ENCODE measurements around the gene CSTPP1.
"Not testable (repeated sequence)": the region's sequence is repeated elsewhere in the genome, so short reads cannot be mapped to it uniquely, and the experiment has no call there.

The CSTPP1 gene

DNA sequence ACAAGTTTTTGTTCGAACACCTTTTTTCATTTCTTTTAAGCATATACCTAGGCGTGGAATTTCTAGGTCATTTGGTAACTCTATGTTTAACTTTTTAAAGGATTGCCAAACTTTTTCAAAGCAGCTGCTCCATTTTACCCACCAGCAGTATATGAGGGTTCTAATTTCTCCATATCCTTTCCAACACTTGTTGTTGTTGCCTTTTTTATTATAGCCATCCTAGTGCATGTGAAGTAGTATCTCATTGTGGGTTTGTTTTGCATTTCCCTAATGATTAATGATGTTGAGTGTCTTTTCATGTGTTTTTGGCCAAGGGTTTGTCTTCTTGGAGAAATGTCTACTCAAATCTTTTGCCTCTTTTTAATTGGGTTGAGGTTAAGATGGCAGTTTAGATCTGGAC, 24.5 kb downstream of the CSTPP1 start:
- no peak for DNase-seq

DNA sequence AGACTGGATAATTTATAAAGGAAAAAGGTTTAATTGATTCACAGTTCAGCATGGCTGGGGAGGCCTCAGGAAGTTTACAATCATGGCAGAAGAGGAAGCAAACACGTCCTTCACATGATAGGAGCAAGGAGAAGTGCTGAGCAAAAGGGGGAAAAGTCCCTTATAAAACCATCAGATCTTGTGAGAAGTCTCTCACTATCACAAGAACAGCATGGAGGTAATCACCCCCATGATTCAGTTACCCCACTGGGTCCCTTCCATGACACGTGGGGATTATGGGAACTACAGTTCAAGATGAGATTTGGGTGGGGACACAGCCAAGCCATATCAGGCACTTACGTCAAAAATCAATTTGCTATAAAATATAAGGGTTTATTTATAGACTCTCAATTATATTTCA, 25.3 kb downstream of the CSTPP1 start:
- not testable (repeated sequence) for DNase-seq

DNA sequence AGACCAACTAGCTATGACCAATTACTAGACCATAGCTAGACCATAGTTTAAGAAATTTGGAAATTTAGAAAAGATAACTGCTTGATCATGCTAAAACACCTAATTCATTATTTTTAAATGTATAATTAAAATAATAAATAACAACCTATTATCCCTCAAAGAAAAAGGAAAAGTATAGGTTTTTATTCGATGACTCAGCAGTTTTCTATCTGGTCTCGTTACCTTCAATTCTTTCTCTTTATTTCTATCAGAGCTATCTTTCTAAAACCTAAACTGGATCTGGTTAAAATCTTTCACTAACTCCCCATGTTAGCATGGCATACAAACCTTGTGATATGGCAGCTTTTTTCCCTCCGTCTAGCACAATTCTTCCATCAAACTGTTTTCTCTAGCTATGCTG, 27.3 kb downstream of the CSTPP1 start:
- no peak for DNase-seq

DNA sequence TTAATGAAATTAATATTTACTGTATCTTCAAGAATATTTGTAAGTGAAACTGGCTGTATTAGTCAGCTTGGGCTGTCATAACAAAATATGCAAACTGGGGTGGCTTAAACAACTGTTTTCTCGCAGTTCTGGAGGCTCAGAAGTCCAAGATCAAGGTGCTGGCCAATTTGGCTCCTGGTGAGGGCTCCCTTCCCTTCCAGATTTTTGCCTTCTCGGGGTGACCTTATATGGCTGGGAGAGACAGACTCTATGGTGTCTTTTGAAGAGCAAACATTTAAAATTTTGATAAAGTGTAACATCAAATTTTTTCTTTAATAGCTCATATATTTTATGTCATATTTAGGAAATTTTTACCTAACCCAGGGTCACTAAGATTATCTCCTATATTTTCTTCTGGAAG, 30.2 kb downstream of the CSTPP1 start:
- no peak for DNase-seq

DNA sequence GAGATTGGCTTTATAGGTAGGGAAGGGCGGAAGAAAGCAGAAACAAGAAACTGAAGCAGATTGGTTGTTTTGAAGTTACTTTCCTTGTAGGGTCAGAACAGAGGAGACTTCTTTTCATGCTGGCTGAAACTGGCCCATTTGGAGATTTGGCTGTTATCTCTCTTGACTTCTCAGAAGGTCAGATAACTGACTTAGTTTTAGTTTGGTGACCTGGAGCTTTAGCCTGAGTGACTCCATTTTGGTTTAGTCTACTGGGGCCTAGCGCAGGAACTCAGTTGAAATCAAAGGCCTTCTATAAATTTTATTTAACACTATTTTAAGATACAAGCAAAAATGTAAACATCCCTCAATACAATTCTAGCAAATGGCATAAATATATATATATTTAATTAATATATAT, 31.4 kb downstream of the CSTPP1 start:
- DNase-seq: no peak

DNA sequence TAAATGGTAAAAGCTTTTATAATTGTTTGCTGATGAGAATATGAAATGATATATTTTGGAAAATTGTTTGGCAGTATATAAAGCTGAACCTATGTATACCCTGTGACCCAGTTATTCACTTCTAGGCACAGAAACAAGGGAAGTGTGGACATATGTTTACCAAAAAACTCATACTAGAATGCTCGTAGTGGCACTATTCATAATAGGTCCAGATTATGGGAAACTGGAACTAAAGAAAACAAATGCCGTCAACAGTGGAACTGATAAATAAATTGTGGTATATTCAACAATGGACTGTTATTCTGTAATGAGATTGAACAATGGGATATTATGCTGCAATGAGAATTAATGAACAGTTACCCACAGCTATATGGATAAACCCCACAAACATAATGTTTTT, 32.8 kb downstream of the CSTPP1 start:
- DNase-seq: no peak

DNA sequence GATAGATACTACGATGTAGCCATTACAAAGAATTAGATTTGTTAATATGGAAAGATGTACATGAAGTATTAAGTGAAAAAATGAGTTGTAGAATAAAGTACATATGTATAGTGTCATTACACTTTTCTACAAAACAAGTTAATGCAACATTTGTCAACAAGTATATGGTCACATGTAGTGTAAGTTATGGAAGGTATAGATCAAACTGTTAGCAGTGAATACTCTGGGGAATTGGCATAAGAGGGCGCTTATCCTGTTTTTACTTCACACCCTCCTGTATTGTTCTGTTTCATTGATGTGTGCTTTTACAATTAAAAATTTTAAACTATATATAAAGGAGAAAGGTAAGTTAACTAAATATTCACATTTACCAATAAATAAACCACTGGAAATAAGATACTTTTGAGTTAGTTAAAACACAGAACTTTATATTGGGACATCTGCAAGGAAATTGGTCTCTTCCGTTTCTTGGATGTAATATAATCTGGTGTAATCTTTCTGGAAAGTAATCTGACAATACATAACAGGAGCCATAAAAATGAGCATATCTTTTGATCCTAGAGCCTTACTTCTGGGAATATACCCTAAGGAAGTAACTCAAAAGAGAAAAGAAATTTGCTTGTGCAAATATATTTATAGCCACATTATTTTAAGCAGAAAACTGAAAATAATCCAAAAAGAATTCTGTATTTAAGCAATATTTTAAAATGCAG, 34.5 kb downstream of the CSTPP1 start:
- DNase-seq: no peak

DNA sequence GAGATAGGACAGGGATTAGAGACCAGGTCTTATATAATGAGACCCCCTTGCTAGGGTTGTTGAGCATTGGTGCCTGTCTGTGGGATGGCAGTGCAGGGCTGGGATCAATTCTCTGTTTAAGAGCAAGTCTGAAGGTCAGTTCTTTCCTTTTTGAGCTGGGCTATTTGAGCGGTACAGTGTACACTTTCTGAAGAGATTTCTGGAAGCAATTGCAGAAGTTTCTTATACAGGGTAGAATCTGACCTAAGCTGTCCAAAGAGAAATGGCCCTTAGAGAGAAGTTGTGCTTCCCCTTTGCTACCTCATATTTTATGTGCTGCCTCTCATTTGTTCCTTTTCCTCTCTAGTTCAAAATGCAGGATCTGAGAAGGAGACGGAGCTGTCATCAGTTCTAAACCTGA, 35.8 kb downstream of the CSTPP1 start:
- no peak for DNase-seq

DNA sequence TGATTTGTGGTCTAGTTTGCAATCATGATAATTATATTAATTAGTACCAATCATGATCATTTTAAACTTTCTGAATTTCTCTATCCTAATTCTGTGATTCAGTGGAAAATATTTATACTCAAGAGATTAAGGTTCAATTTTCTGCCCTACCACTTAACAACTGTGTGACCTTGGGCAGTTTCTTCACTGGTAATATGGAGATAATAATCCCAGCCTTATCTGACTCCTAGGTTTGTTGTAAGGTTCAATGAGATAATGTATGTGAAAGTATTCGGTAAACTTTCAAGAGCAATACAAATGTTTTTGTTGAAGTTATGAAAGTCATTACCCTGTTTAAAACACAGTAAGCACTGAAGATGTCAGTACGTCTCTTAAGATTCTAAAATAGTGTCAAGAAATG, 36.3 kb downstream of the CSTPP1 start:
- no peak for DNase-seq

DNA sequence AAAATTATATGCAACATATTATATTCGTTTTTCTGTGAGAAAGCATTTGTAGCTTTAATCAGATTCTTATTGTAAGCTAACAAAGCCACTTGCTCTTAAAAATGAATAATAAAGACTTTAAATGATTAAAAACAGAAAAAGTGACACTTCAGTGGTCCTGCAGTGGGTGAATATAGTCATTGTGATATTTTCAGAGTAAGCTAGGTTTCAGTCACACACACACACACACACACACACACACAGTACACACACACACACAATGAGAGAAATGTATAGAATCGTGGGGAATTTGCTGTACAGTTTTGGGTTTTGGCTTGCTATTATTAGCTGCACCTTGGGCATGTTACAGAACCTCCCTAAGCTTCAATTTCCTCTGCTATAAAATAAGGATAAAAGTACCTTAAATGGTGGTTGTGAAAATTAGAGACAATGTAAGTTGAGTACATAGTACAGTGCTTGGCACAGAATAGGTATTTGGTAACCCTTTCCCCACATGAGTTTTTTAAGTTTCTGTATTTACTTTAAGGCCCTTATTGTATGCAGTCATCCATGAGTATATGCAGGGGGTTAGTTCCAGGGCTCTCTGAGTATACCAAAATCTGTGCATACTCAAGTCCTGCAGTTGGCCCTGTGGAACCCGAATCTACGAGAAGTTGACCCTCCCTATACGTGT, 39.8 kb downstream of the CSTPP1 start:
- no peak for DNase-seq

DNA sequence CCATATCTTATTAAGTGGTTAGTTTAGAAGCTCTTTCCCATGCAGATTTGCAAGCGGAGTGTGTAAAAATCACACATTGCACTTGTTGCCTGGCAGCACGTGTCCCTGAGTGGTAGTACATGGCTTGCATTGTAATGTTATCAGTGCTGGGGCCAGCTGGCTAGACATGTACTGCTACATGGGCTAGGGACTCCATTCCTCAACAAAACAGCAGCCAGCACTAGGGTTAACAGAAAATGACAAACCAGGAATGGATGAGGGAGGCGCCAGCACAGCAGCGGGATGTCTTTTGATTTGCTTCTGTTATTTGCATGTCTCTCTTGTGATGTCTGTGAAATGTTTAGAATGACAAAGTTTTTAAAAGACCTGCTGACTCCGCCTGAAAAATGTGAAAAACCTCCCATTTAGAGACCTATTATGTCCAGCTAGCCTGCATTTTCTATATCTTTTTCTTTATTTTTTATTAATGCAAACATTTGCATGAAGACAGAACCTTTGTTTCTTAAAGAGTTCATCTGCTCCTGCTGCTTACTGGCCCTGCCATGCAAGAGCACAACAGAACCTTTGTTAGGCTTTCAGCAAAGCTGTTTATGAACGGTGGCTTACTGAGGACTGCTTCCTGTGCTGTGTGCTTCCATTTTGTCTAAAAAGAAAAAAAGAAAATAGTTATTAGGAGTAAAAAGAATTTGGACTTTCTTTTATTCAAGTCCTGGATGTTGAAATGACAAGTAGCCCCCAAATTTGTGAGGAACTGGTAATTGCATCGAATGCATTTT, 40.7 kb downstream of the CSTPP1 start:
- DNase-seq: no peak

DNA sequence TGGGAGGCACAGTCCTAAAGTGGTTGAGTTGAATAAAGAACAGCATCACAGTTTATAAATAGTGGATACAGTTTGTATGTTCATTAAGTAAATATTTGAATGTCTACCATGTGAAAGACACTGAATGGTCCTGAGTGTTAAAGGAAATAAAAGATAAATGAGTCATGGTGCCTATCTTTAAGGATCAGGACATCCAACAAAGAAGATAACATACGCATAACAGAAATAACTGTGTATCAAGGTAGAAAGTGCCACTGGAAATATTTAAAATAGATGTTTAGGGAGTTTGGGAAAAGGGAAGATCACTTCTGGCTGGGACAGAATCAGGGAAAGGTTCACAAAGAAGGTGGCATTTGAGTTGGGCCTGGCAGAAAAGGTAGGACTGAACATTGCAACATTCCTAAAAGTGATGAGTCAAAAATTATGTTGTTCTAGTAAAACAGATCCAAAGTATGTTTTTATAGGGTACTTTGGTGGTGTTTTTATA, 41.5 kb downstream of the CSTPP1 start:
- DNase-seq: no peak

DNA sequence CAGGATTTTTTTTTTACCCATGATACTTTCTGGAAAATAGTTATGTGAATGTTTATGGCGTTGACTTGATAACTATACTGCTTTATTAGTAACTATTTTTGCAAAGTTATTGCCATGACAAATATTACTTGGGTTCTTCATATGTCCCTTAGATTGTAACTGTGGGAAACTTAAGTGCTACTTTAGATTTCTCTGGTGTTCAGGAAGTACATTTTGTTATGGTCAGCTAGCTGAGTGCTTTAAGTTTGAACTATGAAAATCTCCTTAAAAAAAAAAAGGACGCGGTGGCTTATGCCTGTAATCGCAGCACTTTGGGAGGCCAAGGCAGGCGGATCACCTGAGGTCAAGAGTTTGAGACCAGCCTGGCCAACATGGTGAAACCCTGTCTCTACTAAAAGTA, 42.8 kb downstream of the CSTPP1 start:
- DNase-seq: no peak

DNA sequence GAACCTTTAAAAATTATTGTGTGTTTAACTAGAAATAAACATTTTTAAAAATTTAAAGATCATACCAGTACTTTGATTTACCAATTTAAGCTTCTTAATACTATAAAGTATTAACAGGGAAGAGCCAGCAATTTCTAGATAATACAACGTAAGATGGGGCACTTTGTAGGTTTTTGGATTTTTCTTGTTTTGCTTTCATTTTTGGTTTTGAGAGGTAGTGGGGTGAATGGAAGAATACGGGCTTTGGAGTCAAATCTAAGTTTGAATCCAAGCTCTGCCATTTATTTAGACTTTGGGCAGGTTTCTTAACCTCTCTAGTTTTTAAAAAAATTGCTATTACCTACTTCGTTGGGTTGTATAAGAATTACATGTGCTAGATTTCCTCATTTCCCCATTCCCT, 44.9 kb downstream of the CSTPP1 start:
- DNase-seq: no peak

DNA sequence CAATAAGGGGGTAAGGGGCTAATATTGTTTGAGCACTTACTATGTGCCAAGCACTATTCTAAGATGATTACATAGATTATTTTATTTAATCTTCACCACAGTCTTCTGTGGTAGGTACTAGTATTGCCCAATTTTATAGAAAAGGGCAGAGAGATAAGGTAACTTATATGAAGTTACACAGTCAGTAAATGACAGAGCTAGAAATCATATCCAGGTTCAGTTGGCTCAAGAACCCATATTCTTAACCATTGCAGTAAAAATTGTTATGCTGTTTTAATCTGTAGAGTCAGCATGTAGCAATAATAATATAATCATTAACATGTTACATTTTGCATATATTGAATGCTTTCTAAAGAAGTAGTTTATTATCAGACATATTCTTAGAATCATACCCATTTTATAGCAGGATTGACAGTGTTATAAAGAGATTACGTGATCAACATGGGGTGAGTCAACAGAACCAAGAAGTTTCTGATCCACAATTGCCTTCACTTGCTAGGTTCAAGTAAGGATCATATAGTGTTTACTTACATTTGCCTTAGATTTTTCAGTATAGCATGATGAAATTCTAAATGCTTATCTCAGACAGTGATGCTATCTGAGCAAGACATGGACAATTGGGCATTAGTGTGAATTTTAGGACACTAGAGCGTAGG, 46.4 kb downstream of the CSTPP1 start:
- no peak for DNase-seq

DNA sequence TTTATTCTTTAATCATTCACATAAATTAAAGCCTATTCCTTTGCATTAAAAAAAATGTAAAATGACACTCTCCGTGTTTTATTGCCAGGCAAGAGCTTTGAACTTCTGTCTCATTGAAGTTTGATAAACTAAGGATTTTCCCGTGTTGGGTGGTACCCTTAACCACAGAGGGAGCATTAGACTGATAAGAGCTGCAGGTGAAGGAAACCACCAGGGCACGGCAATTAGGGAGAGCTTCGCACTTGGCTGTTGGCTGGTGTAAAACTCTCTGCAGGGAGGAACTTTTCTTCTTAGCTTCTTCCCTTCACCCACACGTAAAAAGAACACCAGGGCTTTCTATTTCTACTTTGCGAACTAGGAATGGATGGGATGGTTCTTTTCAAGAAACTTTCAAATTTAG, 47.0 kb downstream of the CSTPP1 start:
- no peak for DNase-seq

DNA sequence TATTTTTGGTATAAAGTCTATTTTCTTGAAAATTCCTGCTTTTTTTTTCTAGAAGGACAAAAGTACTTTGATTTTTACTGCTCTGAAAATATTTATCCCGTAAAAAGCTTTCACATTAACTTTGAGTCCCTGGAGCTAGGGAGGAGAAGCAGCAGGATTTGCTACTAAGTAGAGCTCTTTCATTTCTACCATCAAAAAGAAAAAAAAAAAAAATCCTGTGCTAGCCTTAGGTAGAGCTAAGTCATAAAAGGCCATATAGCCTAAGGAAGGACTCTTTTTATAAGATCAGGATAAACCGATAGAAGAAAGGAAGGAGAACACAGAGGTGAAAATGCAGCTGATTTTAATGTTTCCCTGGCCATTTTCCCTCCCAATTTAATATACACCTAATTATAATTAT, 48.0 kb downstream of the CSTPP1 start:
- no peak for DNase-seq

DNA sequence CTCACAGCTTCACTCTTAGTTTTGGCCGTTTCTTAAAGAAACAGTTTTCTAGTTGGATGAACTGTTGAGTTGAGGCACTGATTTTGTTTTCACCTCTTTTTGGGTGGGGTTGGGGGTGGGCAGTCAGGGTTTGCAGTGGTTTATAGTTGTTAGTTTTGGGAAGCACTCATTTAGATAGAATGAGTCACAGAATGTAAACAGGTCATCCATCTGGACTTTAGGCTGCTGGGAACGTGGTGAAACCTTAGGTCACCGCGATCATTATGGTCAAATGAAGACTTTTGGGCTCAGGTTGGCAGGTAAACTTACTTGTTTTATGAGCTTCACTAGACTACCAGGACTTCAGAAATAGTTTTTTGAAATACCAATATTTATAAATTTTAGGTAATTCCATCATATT, 48.4 kb downstream of the CSTPP1 start:
- no peak for DNase-seq

DNA sequence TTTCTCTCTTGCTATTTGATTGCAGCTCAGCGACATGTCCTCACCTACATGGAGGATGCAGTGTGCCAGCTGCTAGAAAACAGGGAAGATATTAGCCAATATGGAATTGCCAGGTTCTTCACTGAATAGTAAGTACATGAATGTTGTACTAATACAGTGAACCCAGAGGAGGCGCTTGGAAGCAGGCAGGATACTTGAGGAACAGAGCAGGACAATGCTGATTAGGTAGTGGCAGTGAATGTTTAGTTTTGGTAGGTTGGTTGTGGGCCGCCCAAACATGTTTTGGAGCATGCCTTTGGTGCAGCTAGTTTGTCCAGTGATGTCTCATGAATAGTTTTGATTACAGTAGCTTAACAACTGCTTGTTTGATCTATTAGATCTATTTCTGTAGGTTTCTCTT, 50.6 kb downstream of the CSTPP1 start:
- no peak for DNase-seq

DNA sequence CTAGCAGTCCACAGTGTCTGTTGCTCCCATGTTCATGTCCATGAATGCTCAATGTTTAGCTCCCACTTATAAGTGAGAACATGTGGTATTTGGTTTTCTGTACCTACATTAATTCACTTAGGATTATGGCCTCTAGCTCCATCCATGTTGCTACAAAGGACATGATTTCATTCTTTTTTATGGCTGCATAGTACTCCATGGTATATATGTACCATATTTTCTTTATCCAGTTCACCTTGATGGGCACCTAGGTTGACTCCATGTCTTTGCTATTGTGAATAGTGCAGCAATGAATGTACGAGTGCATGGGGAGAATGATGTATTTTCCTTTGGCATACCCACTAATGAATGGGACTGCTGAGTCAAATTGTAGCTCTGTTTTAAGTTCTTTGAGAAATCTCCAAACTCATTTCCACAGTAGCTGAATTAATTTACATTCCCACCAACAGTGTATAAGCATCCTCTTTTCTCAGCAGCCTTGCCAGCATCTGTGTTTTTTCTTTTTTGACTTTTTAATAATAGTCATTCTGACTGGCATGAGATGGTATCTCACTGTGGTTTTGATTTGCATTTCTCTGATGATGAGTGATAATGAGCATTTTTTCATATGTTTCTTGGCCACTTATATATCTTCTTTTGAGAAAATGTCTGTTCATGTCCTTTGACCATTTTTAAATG, 53.4 kb downstream of the CSTPP1 start:
- not testable (repeated sequence) for DNase-seq

DNA sequence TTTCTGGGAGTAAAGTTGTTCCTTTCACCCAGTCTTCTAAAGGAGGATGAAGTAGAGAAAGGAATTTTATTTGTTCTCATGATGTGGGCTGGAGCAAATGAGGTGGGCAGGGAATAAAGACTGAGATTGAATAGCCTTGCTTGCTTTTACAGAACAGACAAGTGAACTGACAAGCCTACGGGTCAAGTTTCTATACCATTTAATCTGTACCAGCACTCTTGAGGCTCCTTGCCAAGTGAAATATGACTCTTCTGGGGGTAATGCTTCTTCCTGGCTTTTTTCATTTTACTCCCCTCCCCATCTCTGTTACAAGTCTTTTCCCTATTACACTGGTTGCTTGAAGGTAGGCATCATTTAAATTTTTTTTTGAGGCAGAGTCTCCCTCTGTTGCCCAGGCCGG, 54.8 kb downstream of the CSTPP1 start:
- DNase-seq: no peak

DNA sequence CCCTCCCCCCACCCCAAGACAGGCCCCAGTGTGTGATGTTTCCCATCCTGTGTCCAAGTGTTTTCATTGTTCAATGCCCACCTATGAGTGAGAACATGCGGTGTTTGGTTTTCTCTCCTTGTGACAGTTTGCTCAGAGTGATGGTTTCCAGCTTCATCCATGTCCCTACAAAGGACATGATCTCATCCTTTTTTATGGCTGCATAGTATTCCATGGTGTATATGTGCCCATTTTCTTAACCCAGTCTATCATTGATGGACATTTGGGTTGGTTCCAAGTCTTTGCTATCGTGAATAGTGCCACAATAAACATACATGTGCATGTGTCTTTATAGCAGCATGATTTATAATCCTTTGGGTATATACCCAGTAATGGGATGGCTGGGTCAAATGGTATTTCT, 55.8 kb downstream of the CSTPP1 start:
- not testable (repeated sequence) for DNase-seq

DNA sequence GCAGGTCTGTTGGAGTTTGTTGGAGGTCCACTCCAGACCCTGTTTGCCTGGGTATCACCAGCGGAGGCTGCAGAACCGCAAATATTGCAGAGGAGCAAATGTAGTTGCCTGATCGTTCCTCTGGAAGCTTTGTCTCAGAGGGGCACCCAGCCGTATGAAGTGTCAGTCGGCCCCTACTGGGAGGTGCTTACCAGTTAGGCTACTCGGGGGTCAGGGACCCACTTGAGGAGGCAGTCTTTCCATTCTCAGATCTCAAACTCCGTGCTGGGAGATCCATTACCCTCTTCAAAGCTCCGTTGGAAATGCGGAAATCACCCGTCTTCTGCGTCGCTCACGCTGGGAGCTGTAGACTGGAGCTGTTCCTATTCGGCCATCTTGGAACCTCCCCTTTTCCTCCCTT, 61.2 kb downstream of the CSTPP1 start:
- DNase-seq: not testable (repeated sequence)

Data from NCI-H510A treated with DMSO at 0.1 percent for 48 hours (cell line).